ENCODE data around the gene ESPNL. TPM values are rescaled to one million over a fixed set of nuclear protein-coding genes. Genes with fewer than 3 reads are reported as not detected.

ESPNL gene
- total RNA-seq, 1 donor from 2014 or later = 1.6 TPM

DNA sequence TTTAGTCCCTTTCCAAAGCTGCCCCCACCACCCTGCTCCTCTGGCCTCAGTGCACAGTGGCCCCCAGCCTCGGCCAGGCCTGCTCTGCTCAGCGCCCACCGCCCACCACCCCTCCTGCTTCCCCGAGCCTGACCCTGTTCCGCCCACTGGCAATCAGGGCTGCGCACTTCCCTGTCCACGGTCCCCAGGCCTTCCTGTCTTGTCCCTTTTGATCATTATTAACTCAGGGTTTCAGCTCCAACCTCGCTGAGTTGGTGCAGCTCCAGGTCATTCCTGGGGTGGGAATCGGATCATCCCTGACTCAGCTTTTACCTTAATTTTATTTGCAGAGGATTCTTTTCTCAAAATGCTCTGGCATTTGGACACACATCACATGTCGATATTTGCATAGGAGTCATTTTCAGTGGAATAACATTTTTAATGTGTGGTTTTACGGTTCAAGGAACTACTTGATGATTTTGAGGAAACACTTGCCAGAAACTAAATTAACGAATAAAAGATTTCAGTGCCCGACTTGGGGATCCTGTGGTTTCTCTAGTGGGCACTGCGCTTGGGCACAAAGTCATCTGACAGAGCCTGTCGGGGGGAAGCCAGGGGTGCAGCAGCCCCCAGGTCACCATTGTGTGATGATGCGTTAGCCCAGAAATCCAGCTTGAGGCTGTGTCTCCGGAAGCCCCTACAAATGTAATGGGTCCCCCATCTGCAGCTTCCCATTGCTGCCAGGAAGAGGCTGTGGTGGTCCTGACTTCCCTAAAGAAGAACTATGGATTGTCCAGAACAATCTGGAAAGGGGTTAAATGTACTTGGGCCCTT is 1.0 kb upstream of the ESPNL start:
- Histone ChIP-seq H3K9ac (ENCODE audit: low read depth in 1 of 3, low read length in 3 of 3) (no peak overlapping the region), H3K4me1 (ENCODE audit: control insufficient read depth in 3 of 3, insufficient read depth in 3 of 3, low read length in 3 of 3) (peaks cover 0 to 4% (median 3%) of the 10 kb centered on the region in 3 donors), H3K36me3 (ENCODE audit: control insufficient read depth in 3 of 3, insufficient read depth in 3 of 3, low read length in 3 of 3) (no peaks in the 10 kb centered on the region), H3K27me3 (ENCODE audit: control insufficient read depth in 3 of 3, insufficient read depth in 3 of 3, low read length in 3 of 3) (peaks cover 0 to 3% (median 0%) of the 10 kb centered on the region in 3 donors), H3K27ac (ENCODE audit: low read depth, low read length) (no peak overlapping the region), H3K4me3 (ENCODE audit: low read length in 3 of 3) (no peak overlapping the region), H3K9me3 (ENCODE audit: control insufficient read depth in 3 of 3, low read length in 3 of 3) (no peaks in the 10 kb centered on the region)

- Histone ChIP-seq H3K27ac (ENCODE audit: low read depth, low read length) (no peak overlapping the region), H3K4me3 (ENCODE audit: low read length in 3 of 3) (no peak overlapping the region), H3K36me3 (ENCODE audit: control insufficient read depth in 3 of 3, insufficient read depth in 3 of 3, low read length in 3 of 3) (no peaks in the 10 kb centered on the region), H3K9ac (ENCODE audit: low read depth in 1 of 3, low read length in 3 of 3) (no peak overlapping the region), H3K9me3 (ENCODE audit: control insufficient read depth in 3 of 3, low read length in 3 of 3) (no peaks in the 10 kb centered on the region), H3K27me3 (ENCODE audit: control insufficient read depth in 3 of 3, insufficient read depth in 3 of 3, low read length in 3 of 3) (peaks cover 0 to 7% (median 0%) of the 10 kb centered on the region in 3 donors), H3K4me1 (ENCODE audit: control insufficient read depth in 3 of 3, insufficient read depth in 3 of 3, low read length in 3 of 3) (peaks cover 0 to 4% (median 3%) of the 10 kb centered on the region in 3 donors)
These were observed 459 bp upstream of the ESPNL start for GRCh38 chr2:238099714-238100048.

DNA sequence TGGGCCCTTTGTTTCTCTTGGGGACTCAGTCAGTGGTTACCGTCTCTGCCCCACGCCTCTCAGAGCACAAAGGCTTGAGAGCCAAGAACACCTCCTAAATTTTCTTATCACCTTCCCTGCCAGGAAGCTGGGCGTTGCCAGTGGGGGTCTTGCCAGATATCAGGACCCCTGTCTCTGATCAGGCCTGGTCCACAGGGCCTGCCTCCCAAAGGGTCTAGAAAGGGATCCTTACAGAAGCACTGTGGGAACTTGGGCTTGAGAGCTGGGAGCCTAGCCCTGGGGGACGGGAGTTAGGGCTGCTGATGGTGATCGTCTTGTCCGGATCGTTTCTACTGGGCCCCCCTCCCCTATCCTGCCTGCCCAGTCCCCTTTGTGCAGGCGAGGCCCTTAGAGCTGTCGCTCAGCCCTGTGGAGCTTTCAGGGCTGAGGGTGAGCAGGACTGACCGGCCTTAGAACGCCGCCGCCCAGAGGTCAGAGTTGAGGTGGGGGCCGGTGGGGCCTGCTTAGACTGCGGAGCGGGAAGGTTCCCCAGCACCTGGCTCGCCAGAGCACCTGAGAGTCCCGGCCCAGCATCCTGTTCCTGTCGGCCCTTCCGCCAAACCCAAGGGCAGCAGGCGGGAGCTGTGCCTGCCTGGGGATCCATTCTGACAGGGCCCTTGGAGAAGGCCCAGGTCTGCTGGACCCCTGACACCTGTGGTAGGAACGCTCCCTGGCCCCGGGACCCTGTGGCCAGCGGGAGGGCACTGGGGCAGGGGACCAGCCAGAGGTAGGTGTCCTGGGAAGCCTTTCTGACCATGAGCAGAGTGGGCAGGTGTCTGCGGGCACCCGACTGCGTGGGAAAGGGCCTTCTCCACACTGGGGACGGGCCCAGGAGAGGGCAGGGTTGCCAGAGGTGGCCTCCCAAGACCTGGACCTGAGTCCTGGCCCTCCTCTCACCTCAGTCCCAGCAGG is 956 bp downstream of the ESPNL start:
- Histone ChIP-seq H3K27me3 (ENCODE audit: control insufficient read depth in 3 of 3, insufficient read depth in 3 of 3, low read length in 3 of 3) (peaks cover 0 to 11% (median 0%) of the 10 kb centered on the region in 3 donors), H3K27ac (ENCODE audit: low read depth, low read length) (no peak overlapping the region), H3K9me3 (ENCODE audit: control insufficient read depth in 3 of 3, low read length in 3 of 3) (no peaks in the 10 kb centered on the region)

DNA sequence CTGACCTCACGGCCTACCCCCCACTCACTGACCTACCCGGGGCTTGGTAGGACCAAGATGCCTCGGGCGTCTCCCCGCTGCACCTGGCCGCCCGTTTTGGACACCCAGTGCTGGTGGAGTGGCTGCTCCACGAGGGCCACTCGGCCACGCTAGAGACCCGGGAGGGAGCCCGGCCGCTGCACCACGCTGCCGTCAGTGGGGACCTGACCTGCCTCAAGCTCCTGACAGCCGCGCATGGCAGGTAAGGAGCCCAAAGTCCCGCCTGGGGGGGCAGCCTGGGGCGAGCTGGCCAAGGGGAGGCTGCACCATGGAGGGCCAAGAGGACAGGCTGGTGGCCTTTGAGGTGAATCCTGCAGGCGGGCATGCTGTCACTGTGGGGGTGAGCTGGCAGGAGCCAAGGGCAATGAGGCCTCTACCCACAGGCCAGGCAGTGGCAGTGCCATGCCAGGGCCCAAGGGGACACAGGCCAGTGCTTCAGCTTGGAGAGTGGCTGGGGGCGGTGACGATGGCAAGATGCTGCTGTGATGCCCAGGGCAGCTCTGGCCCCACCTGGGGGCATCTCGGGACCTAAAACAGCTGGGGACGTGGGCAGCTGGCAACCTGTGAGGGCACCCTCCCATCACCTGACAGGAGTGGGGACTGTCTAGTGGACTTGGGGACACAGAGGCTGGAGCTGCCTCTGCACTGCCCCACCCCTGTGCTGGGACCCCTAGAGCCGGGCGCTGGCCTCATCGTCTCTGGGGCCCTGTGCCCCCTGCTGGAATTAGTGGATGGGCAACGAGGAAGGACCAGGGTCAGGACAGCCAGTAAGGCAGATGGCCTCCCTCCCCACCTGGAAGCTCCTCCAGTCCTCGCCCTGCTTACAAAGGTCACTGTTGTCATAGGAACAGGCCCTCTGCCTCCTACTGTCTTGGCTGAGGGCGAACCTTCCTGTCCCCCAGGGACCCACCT is 2.0 kb downstream of the ESPNL start:
- H3K4me3 ChIP-seq (ENCODE audit: low read length in 3 of 3) = no peak overlapping the region
- no peaks in the 10 kb centered on the region for H3K36me3 ChIP-seq (ENCODE audit: control insufficient read depth in 3 of 3, insufficient read depth in 3 of 3, low read length in 3 of 3)
- no peaks in the 10 kb centered on the region for H3K9me3 ChIP-seq (ENCODE audit: control insufficient read depth in 3 of 3, low read length in 3 of 3)
- H3K27me3 ChIP-seq (ENCODE audit: control insufficient read depth in 3 of 3, insufficient read depth in 3 of 3, low read length in 3 of 3) = peaks cover 0 to 13% (median 0%) of the 10 kb centered on the region in 3 donors
- no peak overlapping the region for H3K9ac ChIP-seq (ENCODE audit: low read depth in 1 of 3, low read length in 3 of 3)
- peaks cover 0 to 4% (median 4%) of the 10 kb centered on the region in 3 donors for H3K4me1 ChIP-seq (ENCODE audit: control insufficient read depth in 3 of 3, insufficient read depth in 3 of 3, low read length in 3 of 3)
- H3K27ac ChIP-seq (ENCODE audit: low read depth, low read length) = no peak overlapping the region

More for the DNA sequence above, 956 bp downstream of the ESPNL start:
- H3K4me1 ChIP-seq (ENCODE audit: control insufficient read depth in 3 of 3, insufficient read depth in 3 of 3, low read length in 3 of 3) = peaks cover 0 to 4% (median 3%) of the 10 kb centered on the region in 3 donors
- H3K4me3 ChIP-seq (ENCODE audit: low read length in 3 of 3) = no peak overlapping the region
- no peak overlapping the region for H3K9ac ChIP-seq (ENCODE audit: low read depth in 1 of 3, low read length in 3 of 3)
- H3K36me3 ChIP-seq (ENCODE audit: control insufficient read depth in 3 of 3, insufficient read depth in 3 of 3, low read length in 3 of 3) = no peaks in the 10 kb centered on the region

DNA sequence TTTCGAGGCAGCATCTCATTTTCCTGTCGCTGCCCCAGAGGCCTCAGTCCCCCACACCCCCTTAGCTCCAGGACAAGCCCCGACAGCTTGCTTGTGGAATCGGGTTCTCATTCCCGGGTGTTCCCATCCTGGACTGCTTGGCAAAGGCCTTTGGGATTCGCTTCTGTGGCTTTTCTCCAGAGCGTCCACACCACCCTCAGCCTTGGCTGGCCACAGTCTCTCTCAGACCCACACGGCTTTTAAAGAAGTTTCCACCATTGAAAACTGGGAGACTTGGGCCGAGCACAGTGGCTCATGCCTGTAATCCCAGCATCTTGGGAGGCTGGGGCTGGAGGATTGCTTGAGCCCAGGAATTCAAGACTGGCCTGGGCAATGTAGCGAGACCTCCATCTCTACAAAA is 2.7 kb downstream of the ESPNL start:
- Histone ChIP-seq H3K4me1 (ENCODE audit: control insufficient read depth in 3 of 3, insufficient read depth in 3 of 3, low read length in 3 of 3) (peaks cover 0 to 8% (median 4%) of the 10 kb centered on the region in 3 donors), H3K27me3 (ENCODE audit: control insufficient read depth in 3 of 3, insufficient read depth in 3 of 3, low read length in 3 of 3) (peaks cover 0 to 13% (median 0%) of the 10 kb centered on the region in 3 donors), H3K9me3 (ENCODE audit: control insufficient read depth in 3 of 3, low read length in 3 of 3) (no peaks in the 10 kb centered on the region), H3K27ac (ENCODE audit: low read depth, low read length) (no peak overlapping the region), H3K4me3 (ENCODE audit: low read length in 3 of 3) (no peak overlapping the region), H3K36me3 (ENCODE audit: control insufficient read depth in 3 of 3, insufficient read depth in 3 of 3, low read length in 3 of 3) (no peaks in the 10 kb centered on the region), H3K9ac (ENCODE audit: low read depth in 1 of 3, low read length in 3 of 3) (no peak overlapping the region)

DNA sequence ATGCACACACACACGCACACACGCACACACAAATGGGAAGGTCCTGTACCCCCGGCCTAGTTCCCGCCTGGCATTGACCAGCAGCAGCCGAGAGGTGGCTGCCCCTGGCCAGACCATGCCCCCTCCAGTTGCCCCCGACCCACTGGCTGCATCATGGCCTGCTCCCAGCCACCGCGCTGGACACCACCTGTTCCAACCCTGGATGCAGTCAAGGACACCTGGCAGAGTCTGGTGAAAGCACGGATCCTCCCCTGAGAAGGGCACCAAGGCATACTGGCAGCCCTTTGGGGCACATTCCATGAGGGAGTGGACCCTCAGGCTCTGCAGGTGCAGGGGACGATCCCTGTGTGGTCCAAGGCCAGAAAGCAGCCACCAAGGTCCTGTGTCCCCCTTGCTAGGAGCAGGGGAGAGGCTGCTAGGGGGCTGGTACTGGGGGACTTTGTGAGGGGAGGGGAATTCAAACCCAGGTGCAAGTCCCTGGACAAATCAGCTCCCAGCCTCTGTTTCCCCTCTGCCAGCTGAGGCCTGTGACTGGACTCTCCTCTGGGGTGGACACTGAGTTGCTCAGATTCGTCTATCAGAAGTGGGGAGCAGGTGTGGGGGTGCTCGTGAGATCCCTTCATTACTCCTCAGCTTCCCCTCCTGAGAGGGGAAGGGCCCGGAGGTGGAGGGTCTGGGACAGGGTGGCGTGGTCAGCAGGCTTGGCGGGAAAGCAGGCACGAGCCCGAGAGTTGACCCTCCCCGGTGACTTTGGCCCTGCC is 3.5 kb downstream of the ESPNL start:
- Histone ChIP-seq H3K4me1 (ENCODE audit: control insufficient read depth in 3 of 3, insufficient read depth in 3 of 3, low read length in 3 of 3) (peaks cover 0 to 16% (median 11%) of the 10 kb centered on the region in 3 donors), H3K9me3 (ENCODE audit: control insufficient read depth in 3 of 3, low read length in 3 of 3) (no peaks in the 10 kb centered on the region), H3K9ac (ENCODE audit: low read depth in 1 of 3, low read length in 3 of 3) (no peak overlapping the region), H3K27ac (ENCODE audit: low read depth, low read length) (no peak overlapping the region), H3K4me3 (ENCODE audit: low read length in 3 of 3) (no peak overlapping the region), H3K27me3 (ENCODE audit: control insufficient read depth in 3 of 3, insufficient read depth in 3 of 3, low read length in 3 of 3) (peaks cover 0 to 13% (median 0%) of the 10 kb centered on the region in 3 donors), H3K36me3 (ENCODE audit: control insufficient read depth in 3 of 3, insufficient read depth in 3 of 3, low read length in 3 of 3) (no peaks in the 10 kb centered on the region)

DNA sequence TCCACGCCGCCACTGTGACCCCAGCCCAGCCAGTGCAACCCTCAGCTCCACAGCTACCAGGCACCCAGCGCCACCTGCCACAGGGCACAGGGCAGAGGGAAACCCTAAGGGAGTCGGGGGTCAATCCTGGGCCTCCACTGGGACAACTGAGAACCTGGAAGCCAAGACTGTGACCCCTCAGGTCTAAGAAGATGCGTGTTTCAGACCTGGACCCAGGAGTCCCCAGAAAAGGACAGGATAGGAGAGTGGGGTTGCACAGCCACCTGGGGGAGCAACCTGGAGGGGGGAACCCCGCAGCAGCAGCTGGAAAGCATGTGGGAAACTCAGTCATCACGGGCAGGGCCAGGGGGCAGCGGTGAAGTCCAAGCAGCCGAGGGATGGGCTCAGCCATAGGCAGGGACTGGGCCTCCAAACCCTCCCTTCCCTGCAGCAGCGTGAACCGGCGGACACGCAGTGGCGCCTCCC is 4.1 kb downstream of the ESPNL start:
- Histone ChIP-seq H3K9ac (ENCODE audit: low read depth in 1 of 3, low read length in 3 of 3) (no peak overlapping the region), H3K36me3 (ENCODE audit: control insufficient read depth in 3 of 3, insufficient read depth in 3 of 3, low read length in 3 of 3) (no peaks in the 10 kb centered on the region), H3K27ac (ENCODE audit: low read depth, low read length) (no peak overlapping the region), H3K4me3 (ENCODE audit: low read length in 3 of 3) (no peak overlapping the region), H3K4me1 (ENCODE audit: control insufficient read depth in 3 of 3, insufficient read depth in 3 of 3, low read length in 3 of 3) (peaks cover 0 to 16% (median 14%) of the 10 kb centered on the region in 3 donors), H3K9me3 (ENCODE audit: control insufficient read depth in 3 of 3, low read length in 3 of 3) (no peaks in the 10 kb centered on the region), H3K27me3 (ENCODE audit: control insufficient read depth in 3 of 3, insufficient read depth in 3 of 3, low read length in 3 of 3) (peaks cover 0 to 13% (median 0%) of the 10 kb centered on the region in 3 donors)

DNA sequence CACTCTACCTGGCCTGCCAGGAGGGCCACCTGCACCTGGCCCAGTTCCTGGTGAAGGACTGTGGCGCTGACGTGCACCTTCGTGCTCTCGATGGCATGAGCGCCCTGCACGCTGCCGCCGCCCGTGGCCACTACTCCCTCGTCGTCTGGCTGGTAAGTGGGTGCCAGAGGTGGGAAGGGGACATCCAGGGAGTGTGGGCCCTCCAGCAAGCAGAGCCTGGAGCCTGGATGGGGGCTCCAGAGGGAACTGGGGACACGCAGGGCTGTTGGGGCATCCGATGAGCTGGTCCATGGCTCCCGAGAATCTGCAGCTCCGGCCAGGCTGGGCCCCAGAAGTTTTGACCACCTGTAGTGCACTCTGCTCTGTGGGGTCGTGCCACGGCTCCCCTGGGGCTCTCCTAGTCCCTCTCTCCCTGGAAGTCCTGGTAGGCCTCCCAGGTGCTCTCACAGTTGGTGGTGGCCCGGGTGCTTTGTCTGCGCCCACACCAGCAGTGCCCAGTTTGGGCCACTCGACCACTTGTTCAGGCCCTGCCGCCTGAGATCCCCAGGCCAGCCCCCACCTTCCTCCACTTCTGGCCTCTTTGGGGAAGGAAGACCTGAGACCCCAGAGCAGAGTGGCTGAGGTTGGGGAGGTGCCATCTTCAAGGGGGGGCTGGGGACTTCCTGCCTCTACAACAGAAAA is 4.7 kb downstream of the ESPNL start:
- Histone ChIP-seq H3K27me3 (ENCODE audit: control insufficient read depth in 3 of 3, insufficient read depth in 3 of 3, low read length in 3 of 3) (peaks cover 0 to 13% (median 0%) of the 10 kb centered on the region in 3 donors), H3K27ac (ENCODE audit: low read depth, low read length) (no peak overlapping the region), H3K4me3 (ENCODE audit: low read length in 3 of 3) (no peak overlapping the region), H3K4me1 (ENCODE audit: control insufficient read depth in 3 of 3, insufficient read depth in 3 of 3, low read length in 3 of 3) (peaks cover 0 to 16% (median 14%) of the 10 kb centered on the region in 3 donors), H3K9ac (ENCODE audit: low read depth in 1 of 3, low read length in 3 of 3) (no peak overlapping the region), H3K9me3 (ENCODE audit: control insufficient read depth in 3 of 3, low read length in 3 of 3) (no peaks in the 10 kb centered on the region), H3K36me3 (ENCODE audit: control insufficient read depth in 3 of 3, insufficient read depth in 3 of 3, low read length in 3 of 3) (no peaks in the 10 kb centered on the region)

All from skeletal muscle tissue (tissue), 4 donors.